C4-2B (cell line): ENCODE data around the gene AHSP.
"Not testable (repeated sequence)": the region's sequence is repeated elsewhere in the genome, so short reads cannot be mapped to it uniquely, and the experiment has no call there.

Experiments
- CTCF ChIP-seq: fragments of 450-650 bp; conservative IDR thresholded peaks from 2 replicates; pipeline ENCODE4 v1.5.1; 2017; ENCODE audit warnings: mild to moderate bottlenecking
- ZFX ChIP-seq: fragments of 450-650 bp; IDR thresholded peaks from 2 replicates; pipeline ENCODE4 v1.6.1; 2017

DNA sequence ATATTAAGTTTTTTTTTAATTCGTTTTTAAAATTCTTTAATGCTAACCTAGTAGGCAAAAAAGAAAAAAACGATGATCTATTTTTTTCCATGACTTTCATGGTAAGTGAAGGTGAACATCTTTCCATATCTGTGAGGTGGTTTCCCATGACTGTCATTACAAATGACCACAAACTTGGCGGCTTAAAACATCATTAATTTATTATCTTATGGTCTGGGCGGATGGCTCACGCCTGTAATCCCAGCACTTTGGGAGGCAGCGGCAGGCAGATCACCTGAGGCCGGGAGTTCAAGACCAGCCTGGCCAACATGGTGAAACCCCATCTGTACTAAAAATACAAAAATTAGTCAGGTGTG is 10.5 kb downstream of the AHSP start:
- TF ChIP-seq CTCF, ZFX: not testable (repeated sequence)
